Fibroblast of lung (primary cell): Measurements from ENCODE around the gene FH. TPM values are rescaled to one million over a fixed set of nuclear protein-coding genes. Genes with fewer than 3 reads are reported as not detected.

Experiments
- DNase-seq, 2 donors: peaks; one replicate each; pipeline versions ENCODE4 v3.0.0 to v3.0.0-alpha.2; 2010; ENCODE audit warnings: low read depth in 2 of 2
- H2AFZ ChIP-seq: 2 replicates; pipeline ENCODE4 v1.5.1; 2012; ENCODE audit warnings: low read length, control low read depth, inconsistent platforms
- H3K27ac ChIP-seq: 2 replicates; pipeline ENCODE4 v1.5.1; 2011; ENCODE audit warnings: low read length, control low read depth; ENCODE audit not compliant: insufficient read depth
- H3K27me3 ChIP-seq: 2 replicates; pipeline ENCODE4 v1.5.1; 2011; ENCODE audit warnings: mild to moderate bottlenecking, low read length; ENCODE audit not compliant: control insufficient read depth, insufficient read depth
- H3K36me3 ChIP-seq: 2 replicates; pipeline ENCODE4 v1.5.1; 2011; ENCODE audit warnings: low read length; ENCODE audit not compliant: control insufficient read depth, insufficient read depth
- H3K4me1 ChIP-seq: 2 replicates; pipeline ENCODE4 v1.5.1; 2011; ENCODE audit warnings: low read length; ENCODE audit not compliant: control insufficient read depth, insufficient read depth; ENCODE audit errors: extremely low read depth
- H3K4me2 ChIP-seq: 2 replicates; pipeline ENCODE4 v1.5.1; 2011; ENCODE audit warnings: low read length, control low read depth; ENCODE audit not compliant: insufficient read depth; ENCODE audit errors: extremely low read depth
- H3K4me3 ChIP-seq, 4 experiments: fragments of 200-600 bp in 1 of 4; sonication (generic) in 1 of 4; replicated peaks in 1 of 4; 2 replicates each; pipeline ENCODE4 v1.5.1; 2011 to 2016; ENCODE audit warnings: low read length in 4 of 4, low read depth in 3 of 4, mild to moderate bottlenecking in 3 of 4, control low read depth in 2 of 4, inconsistent platforms in 1 of 4, mixed read lengths in 1 of 4; ENCODE audit not compliant: insufficient read depth in 1 of 4; ENCODE audit errors: control extremely low read depth in 1 of 4
- H3K79me2 ChIP-seq: 2 replicates; pipeline ENCODE4 v1.5.1; 2012; ENCODE audit warnings: mild to moderate bottlenecking, low read length, inconsistent platforms; ENCODE audit not compliant: control insufficient read depth, insufficient read depth
- H3K9ac ChIP-seq: 2 replicates; pipeline ENCODE4 v1.5.1; 2011; ENCODE audit warnings: mild to moderate bottlenecking, low read length, control low read depth; ENCODE audit not compliant: insufficient read depth
- H3K9me3 ChIP-seq: 2 replicates; pipeline ENCODE4 v1.5.1; 2012; ENCODE audit warnings: low read depth, low read length; ENCODE audit not compliant: control insufficient read depth, insufficient read depth
- H4K20me1 ChIP-seq: 2 replicates; pipeline ENCODE4 v1.5.1; 2011; ENCODE audit warnings: low read length; ENCODE audit not compliant: control insufficient read depth, insufficient read depth; ENCODE audit errors: extremely low read depth
- CTCF ChIP-seq, 2 donors: IDR thresholded peaks in 1 of 2; conservative IDR thresholded peaks in 1 of 2; 1 replicate in 1 of 2; 2 replicates in 1 of 2; pipeline ENCODE4 v1.5.1; 2011 to 2012; ENCODE audit warnings: low read length in 2 of 2, control low read depth in 1 of 2, inconsistent platforms in 1 of 2, low read depth in 1 of 2, mild to moderate bottlenecking in 1 of 2
- EZH2 ChIP-seq: IDR thresholded peaks from 2 replicates; pipeline ENCODE4 v1.5.1; 2012; ENCODE audit warnings: low read length, control low read depth, mild to moderate bottlenecking; ENCODE audit errors: missing control alignments
- polyA plus RNA-seq, 2 donors: library from polyadenylated mRNA; depleted of rRNA in 1 of 2; stranded (reverse) in 1 of 2; unstranded in 1 of 2; fragments of >200 nt; gene quantifications; 2 replicates each; pipeline ENCODE4 v1.2.1, GENCODE V29; 2011 to 2012; ENCODE audit warnings: missing spikeins in 1 of 2
- total RNA-seq: library from RNA; depleted of rRNA; stranded (reverse); fragments of >200 nt; gene quantifications from 2 replicates; pipeline ENCODE4 v1.2.1, GENCODE V29; 2014

FH gene
- total and polyA plus RNA-seq, 2 donors (not counting 1 experiment from before 2014, with no cell fraction given) = 118 TPM

DNA sequence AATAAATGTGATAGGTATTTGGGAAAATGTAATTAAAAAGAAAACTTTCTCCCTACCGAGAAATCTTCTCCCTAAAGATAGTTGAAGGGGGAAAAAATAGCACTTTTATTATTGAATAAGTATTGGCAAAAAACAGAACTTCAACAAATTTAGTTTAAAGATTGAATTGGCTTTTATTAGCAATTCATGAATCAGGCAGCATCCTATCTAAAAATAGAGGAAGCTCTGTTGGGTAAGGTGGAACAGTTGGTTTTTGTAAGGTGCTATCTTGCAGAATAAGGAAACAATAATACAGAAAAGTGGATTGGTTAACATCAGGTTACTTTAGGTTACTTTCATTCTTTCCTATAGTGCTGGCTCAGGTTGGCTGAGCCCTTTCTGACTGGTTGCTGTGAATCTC is 62.8 kb downstream of the FH start:
- TF ChIP-seq CTCF (conservative IDR thresholded peaks at IDR 0.05 in 1 of 2, IDR thresholded peaks at IDR 0.05 in 1 of 2; ENCODE audit: low read depth in 1 of 2, low read length in 2 of 2) (no peak), EZH2 (no peak)
- Histone ChIP-seq H3K27me3 (no peaks in the 10 kb centered on the region), H3K79me2 (no peaks in the 10 kb centered on the region), H3K4me1 (no peaks in the 10 kb centered on the region), H2AFZ (no peak overlapping the region), H3K9me3 (no peaks in the 10 kb centered on the region), H3K4me2 (no peak overlapping the region), H3K36me3 (no peaks in the 10 kb centered on the region), H4K20me1 (no peaks in the 10 kb centered on the region), H3K9ac (no peak overlapping the region), H3K4me3 (no peak overlapping the region), H3K27ac (no peak overlapping the region)
- no peak for DNase-seq

- Histone ChIP-seq H2AFZ (no peak overlapping the region), H3K27me3 (no peaks in the 10 kb centered on the region), H4K20me1 (no peaks in the 10 kb centered on the region), H3K4me2 (no peak overlapping the region), H3K9ac (no peak overlapping the region), H3K79me2 (no peaks in the 10 kb centered on the region), H3K4me3 (no peak overlapping the region), H3K36me3 (no peaks in the 10 kb centered on the region), H3K9me3 (no peaks in the 10 kb centered on the region), H3K4me1 (no peaks in the 10 kb centered on the region), H3K27ac (no peak overlapping the region)
- TF ChIP-seq EZH2 (no peak), CTCF (conservative IDR thresholded peaks at IDR 0.05 in 1 of 2, IDR thresholded peaks at IDR 0.05 in 1 of 2; ENCODE audit: low read depth in 1 of 2, low read length in 2 of 2) (no peak)
- DNase-seq = no peak
Measured at GRCh38 chr1:241453732-241454131, 65.8 kb downstream of the FH start.

DNA sequence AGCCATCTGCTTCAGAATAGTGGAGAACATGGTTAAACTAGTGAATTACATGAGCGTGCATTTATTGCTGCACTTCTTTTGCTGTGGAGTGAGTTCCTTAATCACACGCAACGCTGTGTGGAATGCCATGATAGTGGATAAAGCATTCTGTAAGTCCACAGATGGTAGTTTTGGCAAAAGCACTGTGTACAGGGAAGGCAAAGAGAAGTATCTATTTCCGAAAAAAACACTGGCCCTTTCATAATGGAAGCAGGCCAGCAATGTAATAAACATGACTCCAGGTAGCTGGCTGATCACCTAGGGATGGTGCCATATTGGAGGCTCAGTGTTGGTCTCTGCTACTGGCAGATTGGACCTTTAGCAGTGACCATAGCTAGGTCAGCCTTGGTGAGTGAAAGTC is 67.6 kb downstream of the FH start:
- no peaks in the 10 kb centered on the region for H4K20me1 ChIP-seq
- no peak overlapping the region for H3K9ac ChIP-seq
- H3K4me3 ChIP-seq = no peak overlapping the region
- no peaks in the 10 kb centered on the region for H3K36me3 ChIP-seq
- TF ChIP-seq EZH2 (no peak), CTCF (conservative IDR thresholded peaks at IDR 0.05 in 1 of 2, IDR thresholded peaks at IDR 0.05 in 1 of 2; ENCODE audit: low read depth in 1 of 2, low read length in 2 of 2) (no peak)
- no peaks in the 10 kb centered on the region for H3K79me2 ChIP-seq
- H3K27ac ChIP-seq = no peak overlapping the region
- no peaks in the 10 kb centered on the region for H3K27me3 ChIP-seq
- H3K9me3 ChIP-seq = no peaks in the 10 kb centered on the region
- H3K4me1 ChIP-seq = peaks cover 3% of the 10 kb centered on the region
- H2AFZ ChIP-seq = no peak overlapping the region
- H3K4me2 ChIP-seq = no peak overlapping the region
- no peak for DNase-seq

Other genes with a start within 250 kb of the FH start
- 0.51 and 3.6 TPM in 2 replicates for gene RGS7, start 162.6 kb downstream of the FH start, total RNA-seq
- 4.2 and 6.7 TPM in 2 replicates for gene RGS7, start 162.6 kb downstream of the FH start, polyA plus RNA-seq
- not detected in 2 replicates for gene KMO, start 12.6 kb upstream of the FH start, total RNA-seq
- 0.07 TPM in 1 of 2 replicates, not detected in the other for gene KMO, start 12.6 kb upstream of the FH start, polyA plus RNA-seq
- 7.2 and 11.4 TPM in 2 replicates for gene CHML, start 120.6 kb upstream of the FH start, total RNA-seq
- gene CHML, start 120.6 kb upstream of the FH start, polyA plus RNA-seq = 10.8 and 16.1 TPM in 2 replicates
- gene OPN3, start 120.6 kb upstream of the FH start, total RNA-seq = 20.3 and 32.5 TPM in 2 replicates
- 27.5 and 58.9 TPM in 2 replicates for gene OPN3, start 120.6 kb upstream of the FH start, polyA plus RNA-seq
- not detected in 2 replicates for gene WDR64, start 132.5 kb upstream of the FH start, total RNA-seq
- gene WDR64, start 132.5 kb upstream of the FH start, polyA plus RNA-seq = not detected in 2 replicates